Tibial nerve (tissue), 4 donors: Measurements from ENCODE around the gene DCX. TPM values are rescaled to one million over a fixed set of nuclear protein-coding genes. Genes with fewer than 3 reads are reported as not detected.
"Not testable (repeated sequence)": the region's sequence is repeated elsewhere in the genome, so short reads cannot be mapped to it uniquely, and the experiment has no call there.

Source experiments
- DNase-seq, 2 donors: peaks; one replicate each; pipeline ENCODE4 v3.0.0-alpha.2; 2019; ENCODE audit warnings: low spot score in 2 of 2
- H3K27ac ChIP-seq, 4 donors: fragments of 200-600 bp; sonication (generic) in 3 of 4; one replicate each; pipeline ENCODE4 v1.5.1; 2017 to 2019; ENCODE audit warnings: mild to moderate bottlenecking in 1 of 4
- H3K27me3 ChIP-seq, 2 donors: fragments of 200-600 bp; sonication (generic) in 1 of 2; one replicate each; pipeline versions ENCODE4 v1.5.1 to v1.6.0; 2017 to 2019
- H3K36me3 ChIP-seq, 3 donors: fragments of 200-600 bp; sonication (generic); one replicate each; pipeline ENCODE4 v1.5.1; 2018 to 2019
- H3K4me1 ChIP-seq, 4 donors: fragments of 200-600 bp; sonication (generic) in 3 of 4; one replicate each; pipeline ENCODE4 v1.5.1; 2017 to 2019
- H3K4me3 ChIP-seq, 4 donors: fragments of 200-600 bp; sonication (generic) in 3 of 4; one replicate each; pipeline ENCODE4 v1.5.1; 2017 to 2019; ENCODE audit warnings: mild to moderate bottlenecking in 1 of 4, moderate library complexity in 1 of 4
- H3K9me3 ChIP-seq, 4 donors: fragments of 200-600 bp; sonication (generic) in 3 of 4; one replicate each; pipeline ENCODE4 v1.5.1; 2017 to 2019
- EP300 ChIP-seq, 2 donors: sonication (generic); formaldehyde crosslinking; IDR thresholded peaks; one replicate each; pipeline ENCODE4 v1.6.1; 2017; ENCODE audit warnings: antibody characterized with exemption in 2 of 2, mild to moderate bottlenecking in 1 of 2
- POLR2A ChIP-seq, 2 donors: fragments of 450-650 bp; IDR thresholded peaks; one replicate each; pipeline ENCODE4 v1.6.1; 2017; ENCODE audit warnings: antibody characterized with exemption in 2 of 2, mild to moderate bottlenecking in 2 of 2, moderate library complexity in 2 of 2
- WGBS, 2 donors: methylation state at CpG; one replicate each; pipeline ENCODE4 v1.1.5; 2018; 5-methylcytosine and 5-hydroxymethylcytosine counted together
- total RNA-seq, 4 donors: library from RNA; depleted of rRNA; stranded (reverse); fragments of >200 nt; gene quantifications; one replicate each; pipeline ENCODE4 v1.1.0, GENCODE V29; 2016
- TF ChIP-seq, protein P1 (sequence below), 5 experiments: fragments of 200-600 bp in 3 of 5; fragments of 450-650 bp in 2 of 5; sonication (generic) in 3 of 5; IDR thresholded peaks; one replicate each; pipeline ENCODE4 v1.5.1; 2016 to 2019; ENCODE audit warnings: antibody characterized with exemption in 5 of 5, mild to moderate bottlenecking in 3 of 5, moderate library complexity in 2 of 5

The DCX gene
- total RNA-seq, 4 donors from 2014 or later, result 0.22 TPM; not detected in 3

DNA sequence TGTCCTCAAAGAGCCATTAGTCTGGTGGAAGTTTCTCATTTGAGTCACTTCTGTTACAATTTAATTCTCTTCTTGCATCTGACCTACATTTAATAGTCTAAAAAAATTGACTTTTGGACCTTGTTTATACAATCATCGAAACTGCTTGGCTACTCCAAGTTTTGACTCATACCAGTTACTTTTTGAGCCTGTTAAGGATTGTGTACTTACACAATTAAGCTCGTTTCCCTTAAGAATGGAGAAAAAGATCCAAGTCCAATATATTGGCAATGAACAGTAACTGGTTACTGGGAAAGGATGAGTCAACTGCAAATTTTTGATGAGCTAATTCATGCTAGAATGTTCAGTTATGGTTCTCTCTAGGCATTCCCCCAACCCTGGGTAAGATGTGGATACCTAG, 58.2 kb downstream of the DCX start:
- no peak overlapping the region for H3K27ac ChIP-seq
- DNase-seq, result no peak
- WGBS, 2 donors, result 22 to 32% methylated on average over 2 of the region's 2 CpGs
- H3K27me3 ChIP-seq, result peaks cover 0 to 4% of the 10 kb centered on the region in 2 donors
- H3K36me3 ChIP-seq, result no peaks in the 10 kb centered on the region
- H3K4me1 ChIP-seq, result no peaks in the 10 kb centered on the region
- no peak for TF ChIP-seq POLR2A (IDR thresholded peaks at IDR 0.05)
- TF ChIP-seq EP300 (IDR thresholded peaks at IDR 0.05), result no peak
- TF ChIP-seq, protein P1, sequence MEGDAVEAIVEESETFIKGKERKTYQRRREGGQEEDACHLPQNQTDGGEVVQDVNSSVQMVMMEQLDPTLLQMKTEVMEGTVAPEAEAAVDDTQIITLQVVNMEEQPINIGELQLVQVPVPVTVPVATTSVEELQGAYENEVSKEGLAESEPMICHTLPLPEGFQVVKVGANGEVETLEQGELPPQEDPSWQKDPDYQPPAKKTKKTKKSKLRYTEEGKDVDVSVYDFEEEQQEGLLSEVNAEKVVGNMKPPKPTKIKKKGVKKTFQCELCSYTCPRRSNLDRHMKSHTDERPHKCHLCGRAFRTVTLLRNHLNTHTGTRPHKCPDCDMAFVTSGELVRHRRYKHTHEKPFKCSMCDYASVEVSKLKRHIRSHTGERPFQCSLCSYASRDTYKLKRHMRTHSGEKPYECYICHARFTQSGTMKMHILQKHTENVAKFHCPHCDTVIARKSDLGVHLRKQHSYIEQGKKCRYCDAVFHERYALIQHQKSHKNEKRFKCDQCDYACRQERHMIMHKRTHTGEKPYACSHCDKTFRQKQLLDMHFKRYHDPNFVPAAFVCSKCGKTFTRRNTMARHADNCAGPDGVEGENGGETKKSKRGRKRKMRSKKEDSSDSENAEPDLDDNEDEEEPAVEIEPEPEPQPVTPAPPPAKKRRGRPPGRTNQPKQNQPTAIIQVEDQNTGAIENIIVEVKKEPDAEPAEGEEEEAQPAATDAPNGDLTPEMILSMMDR (IDR thresholded peaks at IDR 0.05), result no peak
- no peak overlapping the region for H3K4me3 ChIP-seq
- H3K9me3 ChIP-seq, result no peaks in the 10 kb centered on the region

DNA sequence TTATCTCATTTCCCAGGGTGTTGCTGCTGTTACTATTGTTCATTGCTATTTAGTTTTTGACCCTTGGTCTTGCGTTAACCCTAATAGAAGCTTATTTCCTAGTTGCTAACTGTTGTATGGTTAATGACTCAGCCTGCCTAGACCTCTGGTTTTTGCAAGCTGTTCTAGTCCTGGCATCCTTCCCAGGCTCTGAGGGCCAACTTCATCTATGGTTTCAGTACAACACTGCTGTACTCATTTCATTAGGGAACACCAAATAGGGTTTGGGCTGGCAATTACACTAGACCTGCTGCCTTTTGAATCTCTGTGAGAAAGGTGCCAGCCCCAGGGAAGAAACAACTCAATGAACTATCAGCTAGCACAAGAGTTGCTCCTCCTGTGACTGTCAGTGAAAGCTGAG, 59.6 kb downstream of the DCX start:
- Histone ChIP-seq H3K9me3 (no peaks in the 10 kb centered on the region), H3K27me3 (peaks cover 0 to 6% of the 10 kb centered on the region in 2 donors), H3K4me3 (no peak overlapping the region), H3K27ac (no peak overlapping the region), H3K36me3 (no peaks in the 10 kb centered on the region), H3K4me1 (no peaks in the 10 kb centered on the region)
- no peak for TF ChIP-seq POLR2A (IDR thresholded peaks at IDR 0.05)
- no peak for TF ChIP-seq EP300 (IDR thresholded peaks at IDR 0.05)
- TF ChIP-seq, protein P1 (IDR thresholded peaks at IDR 0.05), result no peak
- 0 to 58% methylated on average over 1 of the region's 1 CpG for WGBS, 2 donors
- no peak for DNase-seq

DNA sequence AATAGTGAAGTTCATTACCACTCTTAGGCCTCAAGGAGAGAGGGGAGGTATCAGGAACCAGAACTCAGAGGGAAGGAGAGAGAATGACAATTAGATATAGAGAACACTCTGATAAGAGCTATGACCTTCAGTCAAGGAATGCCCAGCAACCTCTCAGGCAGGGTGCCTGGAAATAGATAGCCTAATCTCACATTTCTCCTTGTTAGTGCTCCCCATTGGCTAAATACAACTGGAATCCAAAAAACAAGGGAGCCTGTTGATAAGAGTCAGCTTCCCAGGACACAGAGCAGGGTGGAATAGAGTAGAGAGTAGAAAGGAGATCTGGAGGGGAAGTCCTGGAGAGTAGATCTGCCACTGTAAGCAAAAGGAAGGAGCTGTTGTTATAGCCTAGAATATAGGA, 62.1 kb downstream of the DCX start:
- Histone ChIP-seq H3K4me3 (no peak overlapping the region), H3K4me1 (no peaks in the 10 kb centered on the region), H3K9me3 (no peaks in the 10 kb centered on the region), H3K27me3 (peaks cover 0 to 6% of the 10 kb centered on the region in 2 donors), H3K27ac (no peak overlapping the region), H3K36me3 (no peaks in the 10 kb centered on the region)
- TF ChIP-seq EP300 (IDR thresholded peaks at IDR 0.05) (no peak), POLR2A (IDR thresholded peaks at IDR 0.05) (no peak)
- TF ChIP-seq, protein P1 (IDR thresholded peaks at IDR 0.05), result no peak
- DNase-seq, result no peak

DNA sequence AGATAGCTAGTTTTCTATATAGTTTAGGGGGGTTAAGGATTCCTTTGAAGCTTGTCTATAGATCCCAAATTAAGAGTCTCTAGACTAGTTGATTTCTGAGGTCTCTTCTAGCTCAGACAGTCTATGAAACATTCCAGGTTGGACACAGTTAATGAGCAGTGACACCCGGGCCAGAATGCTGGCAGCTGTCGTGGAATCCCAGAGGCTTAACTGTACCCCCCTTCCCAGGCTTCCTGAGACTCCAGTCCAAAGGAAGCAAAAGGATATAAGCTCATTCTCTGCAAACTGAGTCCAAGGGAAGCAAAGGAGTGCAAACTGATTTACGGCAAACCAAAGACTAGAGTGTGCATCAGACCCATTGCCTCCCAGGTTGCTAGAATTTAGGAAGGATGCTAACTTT, 62.9 kb downstream of the DCX start:
- WGBS, 2 donors, result 41 to 46% methylated on average over 3 of the region's 3 CpGs
- no peaks in the 10 kb centered on the region for H3K36me3 ChIP-seq
- H3K27me3 ChIP-seq, result peaks cover 0 to 6% of the 10 kb centered on the region in 2 donors
- no peaks in the 10 kb centered on the region for H3K9me3 ChIP-seq
- TF ChIP-seq EP300 (IDR thresholded peaks at IDR 0.05) (no peak), POLR2A (IDR thresholded peaks at IDR 0.05) (no peak)
- TF ChIP-seq, protein P1 (IDR thresholded peaks at IDR 0.05), result no peak
- no peak overlapping the region for H3K4me3 ChIP-seq
- no peak for DNase-seq
- H3K4me1 ChIP-seq, result no peaks in the 10 kb centered on the region
- H3K27ac ChIP-seq, result no peak overlapping the region

DNA sequence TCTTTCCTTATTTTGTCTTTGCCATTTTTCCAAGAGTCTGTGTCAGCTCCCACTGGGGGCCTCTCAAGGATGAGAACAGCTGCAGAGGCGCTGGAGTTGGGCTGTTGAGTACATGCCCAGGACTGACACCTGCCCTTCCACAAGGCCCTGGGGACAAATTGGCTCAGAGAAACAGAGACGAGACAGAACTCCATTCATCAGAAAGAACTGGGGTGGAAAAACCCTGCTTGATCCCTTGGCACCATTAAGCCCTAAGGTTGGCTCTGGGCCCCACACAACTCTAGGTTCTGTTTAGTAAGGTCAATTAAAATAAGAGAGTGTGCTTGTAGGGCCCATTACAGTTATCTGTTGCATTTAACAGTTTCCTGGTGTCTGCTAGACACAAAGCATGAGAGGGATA, 63.6 kb downstream of the DCX start:
- Histone ChIP-seq H3K4me1 (no peaks in the 10 kb centered on the region), H3K27ac (no peak overlapping the region), H3K36me3 (no peaks in the 10 kb centered on the region), H3K27me3 (peaks cover 0 to 6% of the 10 kb centered on the region in 2 donors), H3K9me3 (no peaks in the 10 kb centered on the region), H3K4me3 (no peak overlapping the region)
- DNase-seq, result peak in 1 of 2 donors; percentile 11
- 37% methylated on average over 2 of the region's 2 CpGs; no CpG with 5 or more reads in 1 of the 2 donors for WGBS, 2 donors
- TF ChIP-seq EP300 (IDR thresholded peaks at IDR 0.05), result no peak

DNA sequence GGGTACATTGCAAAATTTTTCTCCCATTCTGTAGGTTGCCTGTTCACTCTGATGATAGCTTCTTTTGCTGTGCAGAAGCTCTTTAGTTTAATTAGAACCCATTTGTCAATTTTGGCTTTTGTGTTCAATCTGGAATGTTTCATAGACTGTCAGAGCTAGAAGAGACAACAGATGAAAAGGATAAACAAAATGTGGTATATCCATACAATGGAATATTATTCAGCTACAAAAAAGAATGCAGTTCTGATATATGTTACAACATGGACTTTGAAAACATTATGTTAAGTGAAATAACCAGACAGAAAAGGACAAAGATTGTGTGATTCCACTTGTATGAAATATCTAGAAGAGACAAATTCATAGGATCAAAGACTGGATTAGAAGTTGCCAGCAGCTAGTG, 65.8 kb downstream of the DCX start:
- H3K9me3 ChIP-seq, H3K4me3 ChIP-seq, H3K27me3 ChIP-seq, DNase-seq, H3K4me1 ChIP-seq, H3K36me3 ChIP-seq, H3K27ac ChIP-seq: not testable (repeated sequence)
